ENCODE data around the gene GRM4.
"Not testable (repeated sequence)": the region's sequence is repeated elsewhere in the genome, so short reads cannot be mapped to it uniquely, and the experiment has no call there.

DNA sequence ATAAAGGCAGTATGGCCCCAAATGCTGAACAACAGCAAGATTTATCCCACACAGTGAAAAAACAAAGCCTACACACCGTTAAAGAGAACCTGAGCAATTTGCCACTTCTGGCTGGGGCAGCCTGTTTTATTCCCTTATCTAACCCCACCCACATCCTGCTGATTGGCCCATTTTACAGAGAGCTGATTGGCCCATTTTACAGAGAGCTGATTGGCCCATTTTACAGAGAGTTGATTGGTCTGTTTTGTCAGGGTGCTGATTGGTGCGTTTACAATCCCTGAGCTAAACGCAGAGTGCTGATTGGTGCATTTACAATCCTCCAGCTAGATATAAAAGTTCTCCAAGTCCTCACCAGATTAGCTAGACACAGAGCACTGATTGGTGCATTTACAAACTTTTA is 129.3 kb downstream of the GRM4 start:
- TF ChIP-seq, protein P1, sequence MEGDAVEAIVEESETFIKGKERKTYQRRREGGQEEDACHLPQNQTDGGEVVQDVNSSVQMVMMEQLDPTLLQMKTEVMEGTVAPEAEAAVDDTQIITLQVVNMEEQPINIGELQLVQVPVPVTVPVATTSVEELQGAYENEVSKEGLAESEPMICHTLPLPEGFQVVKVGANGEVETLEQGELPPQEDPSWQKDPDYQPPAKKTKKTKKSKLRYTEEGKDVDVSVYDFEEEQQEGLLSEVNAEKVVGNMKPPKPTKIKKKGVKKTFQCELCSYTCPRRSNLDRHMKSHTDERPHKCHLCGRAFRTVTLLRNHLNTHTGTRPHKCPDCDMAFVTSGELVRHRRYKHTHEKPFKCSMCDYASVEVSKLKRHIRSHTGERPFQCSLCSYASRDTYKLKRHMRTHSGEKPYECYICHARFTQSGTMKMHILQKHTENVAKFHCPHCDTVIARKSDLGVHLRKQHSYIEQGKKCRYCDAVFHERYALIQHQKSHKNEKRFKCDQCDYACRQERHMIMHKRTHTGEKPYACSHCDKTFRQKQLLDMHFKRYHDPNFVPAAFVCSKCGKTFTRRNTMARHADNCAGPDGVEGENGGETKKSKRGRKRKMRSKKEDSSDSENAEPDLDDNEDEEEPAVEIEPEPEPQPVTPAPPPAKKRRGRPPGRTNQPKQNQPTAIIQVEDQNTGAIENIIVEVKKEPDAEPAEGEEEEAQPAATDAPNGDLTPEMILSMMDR (IDR thresholded peaks at IDR 0.05), result not testable (repeated sequence)
- TF ChIP-seq POLR2A (IDR thresholded peaks at IDR 0.05), result not testable (repeated sequence)

Measured in uterus (tissue), 2 donors.